Breast epithelium (tissue), 3 donors: ENCODE results near the gene SERAC1.

Experiments used
- CTCF ChIP-seq, 3 donors: fragments of 450-650 bp; IDR thresholded peaks; one replicate each; pipeline ENCODE4 v1.5.1; 2016 to 2017; ENCODE audit warnings: antibody characterized with exemption in 3 of 3, mild to moderate bottlenecking in 3 of 3, moderate library complexity in 3 of 3
- POLR2A ChIP-seq: fragments of 450-650 bp; IDR thresholded peaks from one replicate; pipeline ENCODE4 v1.6.1; 2016; ENCODE audit warnings: antibody characterized with exemption, mild to moderate bottlenecking, moderate library complexity
- POLR2AphosphoS5 ChIP-seq, 3 donors: sonication (generic); formaldehyde crosslinking; IDR thresholded peaks; one replicate each; pipeline ENCODE4 v1.6.1; 2017; ENCODE audit warnings: antibody characterized with exemption in 3 of 3

- TF ChIP-seq POLR2A (no peak), CTCF (IDR thresholded peaks at IDR 0.05) (no peak), POLR2AphosphoS5 (IDR thresholded peaks at IDR 0.05) (no peak)
Measured at GRCh38 chr6:158110986-158111385, 57.1 kb downstream of the SERAC1 start.
